DOHH2 (cell line): ENCODE results near the gene B4GALT5.

ENCODE experiments used
- H3F3A ChIP-seq: fragments of 200-600 bp; sonication (generic), shearing (Covaris generic); 2 replicates; pipeline ENCODE4 v1.6.0; 2016; ENCODE audit warnings: antibody characterized with exemption, mild to moderate bottlenecking; ENCODE audit not compliant: control insufficient read depth, insufficient read depth
- H3K27ac ChIP-seq: fragments of 200-600 bp; sonication (generic); 2 replicates; pipeline ENCODE4 v1.5.1; 2014; ENCODE audit warnings: low read depth, mild to moderate bottlenecking, low read length, moderate library complexity
- H3K27me3 ChIP-seq: fragments of 200-600 bp; sonication (generic); 2 replicates; pipeline ENCODE4 v1.6.1; 2014; ENCODE audit warnings: mild to moderate bottlenecking, low read length, mixed read lengths; ENCODE audit not compliant: control insufficient read depth
- H3K36me3 ChIP-seq: fragments of 200-600 bp; sonication (generic); 2 replicates; pipeline ENCODE4 v1.6.1; 2014; ENCODE audit warnings: mild to moderate bottlenecking, low read length, moderate library complexity, mixed read lengths; ENCODE audit not compliant: control insufficient read depth
- H3K4me1 ChIP-seq: fragments of 200-600 bp; sonication (generic); 2 replicates; pipeline ENCODE4 v1.6.1; 2014; ENCODE audit warnings: mild to moderate bottlenecking, low read length, mixed read lengths; ENCODE audit not compliant: control insufficient read depth
- H3K4me2 ChIP-seq: fragments of 200-600 bp; sonication (generic); 2 replicates; pipeline ENCODE4 v1.6.0; 2014; ENCODE audit warnings: mild to moderate bottlenecking, low read length, moderate library complexity
- H3K4me3 ChIP-seq: fragments of 200-600 bp; sonication (generic); 2 replicates; pipeline ENCODE4 v1.5.1; 2014; ENCODE audit warnings: mild to moderate bottlenecking, low read length, mixed read lengths
- H3K79me2 ChIP-seq: fragments of 200-600 bp; sonication (generic); 2 replicates; pipeline ENCODE4 v1.6.1; 2014; ENCODE audit warnings: mild to moderate bottlenecking, low read length, mixed read lengths; ENCODE audit not compliant: control insufficient read depth
- H3K9me2 ChIP-seq: fragments of 200-600 bp; sonication (generic); replicated peaks from 2 replicates; pipeline ENCODE4 v1.6.1; 2014; ENCODE audit warnings: mild to moderate bottlenecking, low read length, mixed read lengths; ENCODE audit not compliant: control insufficient read depth
- H3K9me3 ChIP-seq: fragments of 200-600 bp; sonication (generic); 2 replicates; pipeline ENCODE4 v1.6.1; 2014; ENCODE audit warnings: antibody characterized with exemption, low read length, mixed read lengths; ENCODE audit not compliant: control insufficient read depth, insufficient read depth
- H4K20me1 ChIP-seq: fragments of 200-600 bp; sonication (generic); 2 replicates; pipeline ENCODE4 v1.6.0; 2014; ENCODE audit warnings: low read depth, mild to moderate bottlenecking, antibody characterized with exemption, low read length, moderate library complexity; ENCODE audit not compliant: control insufficient read depth, insufficient read depth
- CTCF ChIP-seq: fragments of 200-600 bp; sonication (generic); IDR thresholded peaks from one replicate; pipeline ENCODE4 v1.5.1; 2014; ENCODE audit warnings: antibody characterized with exemption, mild to moderate bottlenecking, low read depth, low read length; ENCODE audit not compliant: poor library complexity, severe bottlenecking
- EZH2phosphoT487 ChIP-seq: fragments of 200-600 bp; sonication (generic); IDR thresholded peaks from 2 replicates; pipeline ENCODE4 v1.6.1; 2017; ENCODE audit warnings: borderline replicate concordance, mild to moderate bottlenecking, antibody characterized with exemption, low read length, moderate library complexity, mixed read lengths

Gene B4GALT5

GRCh38 chr20:49593466-49594142, 120.1 kb downstream of the B4GALT5 start:
- H3F3A ChIP-seq = no peaks in the 10 kb centered on the region
- no peaks in the 10 kb centered on the region for H3K36me3 ChIP-seq
- no peaks in the 10 kb centered on the region for H3K79me2 ChIP-seq
- H3K9me2 ChIP-seq = no peaks in the 10 kb centered on the region
- no peaks in the 10 kb centered on the region for H3K9me3 ChIP-seq
- peaks cover 2% of the 10 kb centered on the region; the same call in 1 of the 2 replicates for H3K27me3 ChIP-seq
- no peak overlapping the region for H3K27ac ChIP-seq
- H3K4me1 ChIP-seq = peaks cover 33% of the 10 kb centered on the region
- H3K4me2 ChIP-seq = no peak overlapping the region
- no peak for TF ChIP-seq EZH2phosphoT487
- TF ChIP-seq CTCF = no peak
- no peaks in the 10 kb centered on the region for H4K20me1 ChIP-seq
- H3K4me3 ChIP-seq = no peak overlapping the region

DNA sequence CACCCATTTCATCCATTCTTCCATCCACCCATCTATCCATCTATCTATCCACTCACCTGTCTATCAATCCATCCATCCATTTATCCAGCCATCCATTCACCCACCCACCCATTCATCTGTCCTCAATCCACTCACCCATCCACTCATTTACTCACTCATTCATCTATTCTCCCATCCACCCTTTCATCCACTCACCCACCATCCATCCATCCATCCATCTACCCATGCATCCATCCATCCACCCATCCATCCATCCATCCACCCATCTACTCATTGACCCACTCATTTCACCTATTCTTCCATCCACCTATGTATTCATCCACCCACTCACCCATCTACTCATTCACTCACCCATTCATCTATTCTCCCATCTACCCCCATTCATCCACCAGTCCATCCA, 121.6 kb downstream of the B4GALT5 start:
- no peaks in the 10 kb centered on the region for H3K9me2 ChIP-seq
- H3K9me3 ChIP-seq = no peaks in the 10 kb centered on the region
- no peak overlapping the region for H3K27ac ChIP-seq
- peaks cover 23% of the 10 kb centered on the region for H3K4me1 ChIP-seq
- no peak overlapping the region for H3K4me3 ChIP-seq
- H3K4me2 ChIP-seq = no peak overlapping the region
- TF ChIP-seq CTCF (no peak), EZH2phosphoT487 (no peak)
- no peaks in the 10 kb centered on the region for H4K20me1 ChIP-seq
- H3K36me3 ChIP-seq = no peaks in the 10 kb centered on the region
- no peaks in the 10 kb centered on the region for H3K79me2 ChIP-seq
- H3K27me3 ChIP-seq = peaks cover 2% of the 10 kb centered on the region; the same call in 1 of the 2 replicates
- H3F3A ChIP-seq = no peaks in the 10 kb centered on the region

GRCh38 chr20:49591217-49591865, 122.3 kb downstream of the B4GALT5 start:
- Histone ChIP-seq H3K4me1 (peaks cover 20% of the 10 kb centered on the region), H3F3A (no peaks in the 10 kb centered on the region), H3K4me2 (no peak overlapping the region), H3K79me2 (no peaks in the 10 kb centered on the region), H3K9me2 (no peaks in the 10 kb centered on the region), H3K9me3 (no peaks in the 10 kb centered on the region), H3K27ac (no peak overlapping the region), H3K36me3 (no peaks in the 10 kb centered on the region), H4K20me1 (no peaks in the 10 kb centered on the region), H3K4me3 (no peak overlapping the region), H3K27me3 (peaks cover 2% of the 10 kb centered on the region; the same call in 1 of the 2 replicates)
- TF ChIP-seq EZH2phosphoT487 = no peak
- TF ChIP-seq CTCF = no peak
